ENCODE results near the gene GRIA1.

Gene GRIA1

GRCh38 chr5:153565822-153566221 is 75.4 kb downstream of the GRIA1 start:
- H3K4me1 ChIP-seq (ENCODE audit: control insufficient read depth in 1 of 2, insufficient read depth in 2 of 2, low read length in 2 of 2) = no peaks in the 10 kb centered on the region

GRCh38 chr5:153569036-153569435 is 78.6 kb downstream of the GRIA1 start:
- Histone ChIP-seq H3K27ac (ENCODE audit: low read depth, low read length) (no peak overlapping the region), H3K36me3 (ENCODE audit: control insufficient read depth in 1 of 2, insufficient read depth in 2 of 2, low read length in 2 of 2) (no peaks in the 10 kb centered on the region), H3K9me3 (ENCODE audit: control insufficient read depth in 1 of 2, low read length in 2 of 2) (no peaks in the 10 kb centered on the region), H3K9ac (ENCODE audit: low read depth in 1 of 2, low read length in 2 of 2) (no peak overlapping the region), H3K4me3 (ENCODE audit: low read depth in 1 of 2, low read length in 2 of 2) (no peak overlapping the region), H3K27me3 (ENCODE audit: control insufficient read depth in 1 of 2, insufficient read depth in 2 of 2, low read length in 2 of 2) (no peaks in the 10 kb centered on the region), H3K4me1 (ENCODE audit: control insufficient read depth in 1 of 2, insufficient read depth in 2 of 2, low read length in 2 of 2) (no peaks in the 10 kb centered on the region)

More at GRCh38 chr5:153565822-153566221, 75.4 kb downstream of the GRIA1 start:
- Histone ChIP-seq H3K4me3 (ENCODE audit: low read depth in 1 of 2, low read length in 2 of 2) (no peak overlapping the region), H3K27ac (ENCODE audit: low read depth, low read length) (no peak overlapping the region), H3K9me3 (ENCODE audit: control insufficient read depth in 1 of 2, low read length in 2 of 2) (no peaks in the 10 kb centered on the region), H3K36me3 (ENCODE audit: control insufficient read depth in 1 of 2, insufficient read depth in 2 of 2, low read length in 2 of 2) (no peaks in the 10 kb centered on the region), H3K27me3 (ENCODE audit: control insufficient read depth in 1 of 2, insufficient read depth in 2 of 2, low read length in 2 of 2) (no peaks in the 10 kb centered on the region), H3K9ac (ENCODE audit: low read depth in 1 of 2, low read length in 2 of 2) (no peak overlapping the region)

- H3K27me3 ChIP-seq (ENCODE audit: control insufficient read depth in 1 of 2, insufficient read depth in 2 of 2, low read length in 2 of 2) = no peaks in the 10 kb centered on the region
- H3K4me3 ChIP-seq (ENCODE audit: low read depth in 1 of 2, low read length in 2 of 2) = no peak overlapping the region
- H3K9ac ChIP-seq (ENCODE audit: low read depth in 1 of 2, low read length in 2 of 2) = no peak overlapping the region
- no peaks in the 10 kb centered on the region for H3K36me3 ChIP-seq (ENCODE audit: control insufficient read depth in 1 of 2, insufficient read depth in 2 of 2, low read length in 2 of 2)
- no peaks in the 10 kb centered on the region for H3K9me3 ChIP-seq (ENCODE audit: control insufficient read depth in 1 of 2, low read length in 2 of 2)
- no peaks in the 10 kb centered on the region for H3K4me1 ChIP-seq (ENCODE audit: control insufficient read depth in 1 of 2, insufficient read depth in 2 of 2, low read length in 2 of 2)
- H3K27ac ChIP-seq (ENCODE audit: low read depth, low read length) = no peak overlapping the region
These were observed 80.7 kb downstream of the GRIA1 start for GRCh38 chr5:153571162-153571561.

- Histone ChIP-seq H3K4me1 (ENCODE audit: control insufficient read depth in 1 of 2, insufficient read depth in 2 of 2, low read length in 2 of 2) (no peaks in the 10 kb centered on the region), H3K9ac (ENCODE audit: low read depth in 1 of 2, low read length in 2 of 2) (no peak overlapping the region), H3K4me3 (ENCODE audit: low read depth in 1 of 2, low read length in 2 of 2) (no peak overlapping the region), H3K27me3 (ENCODE audit: control insufficient read depth in 1 of 2, insufficient read depth in 2 of 2, low read length in 2 of 2) (no peaks in the 10 kb centered on the region), H3K27ac (ENCODE audit: low read depth, low read length) (no peak overlapping the region), H3K36me3 (ENCODE audit: control insufficient read depth in 1 of 2, insufficient read depth in 2 of 2, low read length in 2 of 2) (no peaks in the 10 kb centered on the region), H3K9me3 (ENCODE audit: control insufficient read depth in 1 of 2, low read length in 2 of 2) (no peaks in the 10 kb centered on the region)
These were observed 82.1 kb downstream of the GRIA1 start for GRCh38 chr5:153572411-153573145.

GRCh38 chr5:153573326-153574033 is 83.0 kb downstream of the GRIA1 start:
- H3K4me1 ChIP-seq (ENCODE audit: control insufficient read depth in 1 of 2, insufficient read depth in 2 of 2, low read length in 2 of 2) = no peaks in the 10 kb centered on the region

GRCh38 chr5:153584126-153584959 is 93.9 kb downstream of the GRIA1 start:
- no peak overlapping the region for H3K27ac ChIP-seq (ENCODE audit: low read depth, low read length)
- H3K27me3 ChIP-seq (ENCODE audit: control insufficient read depth in 1 of 2, insufficient read depth in 2 of 2, low read length in 2 of 2) = no peaks in the 10 kb centered on the region
- H3K9me3 ChIP-seq (ENCODE audit: control insufficient read depth in 1 of 2, low read length in 2 of 2) = no peaks in the 10 kb centered on the region
- H3K4me1 ChIP-seq (ENCODE audit: control insufficient read depth in 1 of 2, insufficient read depth in 2 of 2, low read length in 2 of 2) = no peaks in the 10 kb centered on the region
- no peak overlapping the region for H3K4me3 ChIP-seq (ENCODE audit: low read depth in 1 of 2, low read length in 2 of 2)
- no peaks in the 10 kb centered on the region for H3K36me3 ChIP-seq (ENCODE audit: control insufficient read depth in 1 of 2, insufficient read depth in 2 of 2, low read length in 2 of 2)
- H3K9ac ChIP-seq (ENCODE audit: low read depth in 1 of 2, low read length in 2 of 2) = no peak overlapping the region

More at GRCh38 chr5:153573326-153574033, 83.0 kb downstream of the GRIA1 start:
- H3K9me3 ChIP-seq (ENCODE audit: control insufficient read depth in 1 of 2, low read length in 2 of 2) = no peaks in the 10 kb centered on the region
- no peak overlapping the region for H3K4me3 ChIP-seq (ENCODE audit: low read depth in 1 of 2, low read length in 2 of 2)
- no peaks in the 10 kb centered on the region for H3K27me3 ChIP-seq (ENCODE audit: control insufficient read depth in 1 of 2, insufficient read depth in 2 of 2, low read length in 2 of 2)
- H3K9ac ChIP-seq (ENCODE audit: low read depth in 1 of 2, low read length in 2 of 2) = no peak overlapping the region
- no peak overlapping the region for H3K27ac ChIP-seq (ENCODE audit: low read depth, low read length)
- H3K36me3 ChIP-seq (ENCODE audit: control insufficient read depth in 1 of 2, insufficient read depth in 2 of 2, low read length in 2 of 2) = no peaks in the 10 kb centered on the region

- Histone ChIP-seq H3K4me1 (ENCODE audit: control insufficient read depth in 1 of 2, insufficient read depth in 2 of 2, low read length in 2 of 2) (no peaks in the 10 kb centered on the region), H3K9ac (ENCODE audit: low read depth in 1 of 2, low read length in 2 of 2) (no peak overlapping the region)
These were observed 94.5 kb downstream of the GRIA1 start for GRCh38 chr5:153584960-153585359.

GRCh38 chr5:153585622-153586277 is 95.3 kb downstream of the GRIA1 start:
- H3K4me1 ChIP-seq (ENCODE audit: control insufficient read depth in 1 of 2, insufficient read depth in 2 of 2, low read length in 2 of 2) = no peaks in the 10 kb centered on the region
- no peaks in the 10 kb centered on the region for H3K9me3 ChIP-seq (ENCODE audit: control insufficient read depth in 1 of 2, low read length in 2 of 2)
- H3K27me3 ChIP-seq (ENCODE audit: control insufficient read depth in 1 of 2, insufficient read depth in 2 of 2, low read length in 2 of 2) = no peaks in the 10 kb centered on the region
- no peaks in the 10 kb centered on the region for H3K36me3 ChIP-seq (ENCODE audit: control insufficient read depth in 1 of 2, insufficient read depth in 2 of 2, low read length in 2 of 2)
- H3K4me3 ChIP-seq (ENCODE audit: low read depth in 1 of 2, low read length in 2 of 2) = no peak overlapping the region
- H3K9ac ChIP-seq (ENCODE audit: low read depth in 1 of 2, low read length in 2 of 2) = no peak overlapping the region
- H3K27ac ChIP-seq (ENCODE audit: low read depth, low read length) = no peak overlapping the region

More at GRCh38 chr5:153584960-153585359, 94.5 kb downstream of the GRIA1 start:
- H3K27me3 ChIP-seq (ENCODE audit: control insufficient read depth in 1 of 2, insufficient read depth in 2 of 2, low read length in 2 of 2) = no peaks in the 10 kb centered on the region
- H3K4me3 ChIP-seq (ENCODE audit: low read depth in 1 of 2, low read length in 2 of 2) = no peak overlapping the region
- H3K36me3 ChIP-seq (ENCODE audit: control insufficient read depth in 1 of 2, insufficient read depth in 2 of 2, low read length in 2 of 2) = no peaks in the 10 kb centered on the region
- no peak overlapping the region for H3K27ac ChIP-seq (ENCODE audit: low read depth, low read length)
- H3K9me3 ChIP-seq (ENCODE audit: control insufficient read depth in 1 of 2, low read length in 2 of 2) = no peaks in the 10 kb centered on the region

GRCh38 chr5:153592081-153592480 is 101.6 kb downstream of the GRIA1 start:
- H3K9ac ChIP-seq (ENCODE audit: low read depth in 1 of 2, low read length in 2 of 2) = no peak overlapping the region

More at GRCh38 chr5:153592081-153592480, 101.6 kb downstream of the GRIA1 start:
- no peak overlapping the region for H3K4me3 ChIP-seq (ENCODE audit: low read depth in 1 of 2, low read length in 2 of 2)
- no peaks in the 10 kb centered on the region for H3K9me3 ChIP-seq (ENCODE audit: control insufficient read depth in 1 of 2, low read length in 2 of 2)
- no peaks in the 10 kb centered on the region for H3K36me3 ChIP-seq (ENCODE audit: control insufficient read depth in 1 of 2, insufficient read depth in 2 of 2, low read length in 2 of 2)
- no peak overlapping the region for H3K27ac ChIP-seq (ENCODE audit: low read depth, low read length)
- no peaks in the 10 kb centered on the region for H3K27me3 ChIP-seq (ENCODE audit: control insufficient read depth in 1 of 2, insufficient read depth in 2 of 2, low read length in 2 of 2)
- H3K4me1 ChIP-seq (ENCODE audit: control insufficient read depth in 1 of 2, insufficient read depth in 2 of 2, low read length in 2 of 2) = no peaks in the 10 kb centered on the region

Measured in duodenal mucosa (tissue), 2 donors.